TTC549 (cell line): ENCODE results near the gene ARF1.
A peak's percentile ranks its signal among the peaks of the same experiment; 100 is the strongest.

ENCODE experiments used
- FAIRE-seq: peaks from 2 replicates; lab custom pipeline; 2012; peaks lifted over from hg19 to GRCh38; lab: Jason Lieb, UNC

Gene ARF1

GRCh38 chr1:228082214-228082917 is at the start of gene ARF1:
TSS of gene ARF1 (plus strand) at chr1:228082708. CDS start at chr1:228097115, 14,407 bp downstream.
- FAIRE-seq: no peak

GRCh38 chr1:228033376-228033775 is 49.1 kb upstream of the ARF1 start:
- peak; percentile 42 for FAIRE-seq

- FAIRE-seq: no peak
These were observed 47.3 kb upstream of the ARF1 start for GRCh38 chr1:228034954-228035837.

GRCh38 chr1:228035844-228036243 is 46.7 kb upstream of the ARF1 start:
- no peak for FAIRE-seq

GRCh38 chr1:228036701-228037231 is 45.7 kb upstream of the ARF1 start:
- FAIRE-seq: no peak

- FAIRE-seq: no peak
These were observed 44.8 kb upstream of the ARF1 start for GRCh38 chr1:228037401-228038386.

GRCh38 chr1:228038387-228039005 is 44.0 kb upstream of the ARF1 start:
- FAIRE-seq: no peak

GRCh38 chr1:228039006-228039903 is 43.3 kb upstream of the ARF1 start:
- no peak for FAIRE-seq

GRCh38 chr1:228039986-228040385 is 42.5 kb upstream of the ARF1 start:
- FAIRE-seq: no peak

GRCh38 chr1:228041316-228041715 is 41.2 kb upstream of the ARF1 start:
- FAIRE-seq: no peak

- no peak for FAIRE-seq
These were observed 40.0 kb upstream of the ARF1 start for GRCh38 chr1:228042508-228042907.

GRCh38 chr1:228043281-228043848 is 39.1 kb upstream of the ARF1 start:
- FAIRE-seq: no peak

GRCh38 chr1:228044961-228045360 is 37.5 kb upstream of the ARF1 start:
- no peak for FAIRE-seq

GRCh38 chr1:228045405-228045804 is 37.1 kb upstream of the ARF1 start:
- no peak for FAIRE-seq

GRCh38 chr1:228045871-228046270 is 36.6 kb upstream of the ARF1 start:
- FAIRE-seq: no peak

GRCh38 chr1:228046421-228047182 is 35.9 kb upstream of the ARF1 start:
- FAIRE-seq: no peak

- FAIRE-seq: no peak
These were observed 35.4 kb upstream of the ARF1 start for GRCh38 chr1:228047183-228047466.

GRCh38 chr1:228048120-228048519 is 34.4 kb upstream of the ARF1 start:
- no peak for FAIRE-seq

- FAIRE-seq: no peak
These were observed 33.7 kb upstream of the ARF1 start for GRCh38 chr1:228048659-228049298.
